GM04504 (cell line): Measurements from ENCODE around the gene GDPD3.

Source experiments
- DNase-seq: peaks from one replicate; pipeline ENCODE4 v3.0.0-alpha.2; 2012; ENCODE audit warnings: low read depth

GDPD3 gene

DNA sequence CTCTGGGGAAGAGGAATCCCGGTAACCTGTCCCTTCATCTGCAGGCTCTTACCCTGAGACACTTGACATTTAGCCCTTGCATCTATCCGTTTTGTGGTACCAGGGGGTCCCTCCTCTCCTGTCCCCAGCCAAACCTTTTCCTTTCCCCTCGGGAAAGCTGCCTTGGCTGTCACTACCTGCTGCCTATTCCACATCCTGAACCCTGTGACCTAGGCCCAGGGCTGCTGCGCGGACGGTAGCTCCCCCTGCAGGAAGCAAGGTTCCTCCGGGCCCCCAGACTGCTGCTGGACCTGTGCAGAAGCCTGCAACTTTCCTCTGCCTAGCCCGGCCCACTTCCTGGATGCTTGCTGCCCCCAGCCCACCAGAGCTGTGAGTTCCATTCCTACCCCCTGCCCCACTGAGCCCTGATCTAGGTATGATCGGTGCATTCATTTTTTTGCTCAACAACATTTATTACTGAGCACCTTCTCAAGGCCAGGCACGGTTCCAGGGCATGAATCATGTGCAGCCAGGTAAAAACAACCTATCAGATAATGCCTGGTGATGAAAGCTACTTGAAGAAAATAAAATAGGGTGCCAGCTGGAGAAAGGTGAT is 58.3 kb downstream of the GDPD3 start:
- no peak for DNase-seq
